Activated CD4-positive, alpha-beta T cell treated with anti-CD3 and anti-CD28 coated beads, Interleukin-2, amount 50 U/mL, for 48 hours (primary cell): Measurements from ENCODE around the gene PTPRN2.

Experiments
- DNase-seq, 2 experiments: peaks; one replicate each; pipeline ENCODE4 v3.0.0-alpha.2; 2020

Gene PTPRN2

DNA sequence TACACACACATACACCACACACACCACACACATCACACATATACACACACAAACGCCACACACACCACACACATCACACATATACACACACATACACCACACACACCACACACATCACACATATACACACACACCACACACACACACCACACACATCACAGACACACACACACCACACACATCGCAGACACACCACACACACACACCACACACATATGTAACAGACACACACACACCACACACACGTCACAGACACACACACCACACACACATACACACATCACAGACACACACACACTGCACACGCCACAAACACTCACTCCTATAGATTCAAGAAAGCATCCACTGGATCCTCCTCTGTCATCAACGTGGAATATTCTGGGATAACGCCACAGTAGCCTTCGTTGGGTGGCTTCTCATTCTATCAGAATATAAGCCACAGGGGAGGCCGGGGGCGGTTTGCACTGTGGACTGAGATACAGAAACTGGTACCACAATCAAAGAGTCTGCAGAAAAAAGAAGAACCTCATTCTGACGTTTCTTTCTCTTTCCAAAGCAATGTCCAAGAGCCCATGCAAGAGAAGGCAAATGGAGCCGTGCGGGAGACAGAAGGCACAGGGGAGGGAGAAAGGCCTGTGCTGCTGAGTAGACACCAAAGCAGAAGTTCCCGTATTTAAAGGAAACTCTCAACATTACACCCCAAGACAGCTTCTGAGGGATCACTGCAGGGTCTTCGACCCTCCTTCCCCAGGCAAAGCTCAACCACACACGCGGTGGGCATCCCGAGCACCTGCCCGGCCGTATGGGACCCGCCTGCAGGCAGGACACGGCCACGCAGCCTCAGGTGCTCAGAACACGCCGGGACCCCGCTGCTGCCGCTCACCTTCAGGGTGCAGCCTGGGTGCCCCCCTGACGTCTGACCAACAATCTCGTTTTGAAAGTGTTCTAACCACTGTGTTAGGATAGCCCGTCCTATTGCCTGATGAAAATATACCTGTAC is 929.6 kb downstream of the PTPRN2 start:
- no peak for DNase-seq

DNA sequence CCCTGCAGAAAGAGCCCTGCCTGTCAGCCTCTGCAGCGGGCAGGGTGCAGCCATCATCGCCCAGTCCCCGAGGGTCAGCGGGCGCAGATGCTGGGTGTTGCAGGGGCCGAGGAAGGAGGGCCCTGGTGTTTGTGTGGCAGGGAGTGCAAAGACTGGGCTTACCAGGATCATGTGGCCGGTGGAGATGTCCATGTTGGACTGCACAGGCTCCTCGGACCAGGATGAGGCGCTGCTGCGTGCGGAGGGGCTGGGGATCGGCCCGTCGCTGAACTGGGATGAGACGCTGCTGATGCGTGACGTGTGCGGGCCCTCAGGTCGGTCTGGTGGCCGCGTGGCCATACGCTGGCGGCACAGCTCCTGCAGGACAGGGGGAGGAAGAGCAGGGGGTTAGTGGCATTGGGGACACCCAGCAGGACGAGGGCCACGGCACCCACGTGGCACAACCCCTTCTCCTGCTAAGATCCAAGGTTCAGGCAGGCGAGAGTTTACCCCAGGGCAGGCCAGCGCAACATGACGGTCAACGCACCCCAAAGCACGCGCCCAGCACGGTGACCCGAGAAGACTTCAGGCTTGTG is 931.3 kb downstream of the PTPRN2 start:
- DNase-seq = no peak

DNA sequence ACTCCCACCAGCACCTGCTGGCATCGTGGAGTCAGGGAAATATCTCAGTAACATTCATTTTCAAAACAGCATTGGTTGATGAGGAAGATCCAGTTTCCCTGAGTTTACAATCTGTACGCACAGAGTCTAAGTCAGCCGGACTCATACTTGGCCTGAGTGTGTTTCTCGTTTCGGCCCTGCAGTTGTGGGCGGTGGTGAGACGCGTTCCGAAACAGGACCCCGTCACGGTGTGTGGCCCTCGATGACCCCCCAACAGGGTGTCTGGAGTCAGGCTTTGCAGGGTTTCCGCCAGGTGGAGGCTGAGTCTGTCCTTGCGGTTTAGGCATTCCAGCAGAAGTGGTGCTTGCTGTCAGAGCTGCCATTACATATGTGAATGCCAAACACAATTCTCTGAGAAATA is 933.3 kb downstream of the PTPRN2 start:
- DNase-seq = no peak

DNA sequence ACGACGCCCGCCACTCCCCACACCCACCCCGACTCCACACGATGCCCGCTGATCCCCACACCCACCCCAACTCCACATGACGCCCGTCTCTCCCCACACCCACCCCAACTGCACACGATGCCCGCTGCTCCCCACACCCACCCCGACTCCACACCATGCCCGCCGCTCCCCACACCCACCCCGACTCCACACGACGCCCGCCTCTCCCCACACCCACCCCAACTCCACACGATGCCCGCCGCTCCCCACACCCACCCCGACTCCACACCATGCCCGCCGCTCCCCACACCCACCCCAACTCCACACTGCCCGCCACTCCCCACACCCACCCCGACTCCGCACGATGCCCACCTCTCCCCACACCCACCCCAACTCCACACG is 933.8 kb downstream of the PTPRN2 start:
- no peak for DNase-seq

DNA sequence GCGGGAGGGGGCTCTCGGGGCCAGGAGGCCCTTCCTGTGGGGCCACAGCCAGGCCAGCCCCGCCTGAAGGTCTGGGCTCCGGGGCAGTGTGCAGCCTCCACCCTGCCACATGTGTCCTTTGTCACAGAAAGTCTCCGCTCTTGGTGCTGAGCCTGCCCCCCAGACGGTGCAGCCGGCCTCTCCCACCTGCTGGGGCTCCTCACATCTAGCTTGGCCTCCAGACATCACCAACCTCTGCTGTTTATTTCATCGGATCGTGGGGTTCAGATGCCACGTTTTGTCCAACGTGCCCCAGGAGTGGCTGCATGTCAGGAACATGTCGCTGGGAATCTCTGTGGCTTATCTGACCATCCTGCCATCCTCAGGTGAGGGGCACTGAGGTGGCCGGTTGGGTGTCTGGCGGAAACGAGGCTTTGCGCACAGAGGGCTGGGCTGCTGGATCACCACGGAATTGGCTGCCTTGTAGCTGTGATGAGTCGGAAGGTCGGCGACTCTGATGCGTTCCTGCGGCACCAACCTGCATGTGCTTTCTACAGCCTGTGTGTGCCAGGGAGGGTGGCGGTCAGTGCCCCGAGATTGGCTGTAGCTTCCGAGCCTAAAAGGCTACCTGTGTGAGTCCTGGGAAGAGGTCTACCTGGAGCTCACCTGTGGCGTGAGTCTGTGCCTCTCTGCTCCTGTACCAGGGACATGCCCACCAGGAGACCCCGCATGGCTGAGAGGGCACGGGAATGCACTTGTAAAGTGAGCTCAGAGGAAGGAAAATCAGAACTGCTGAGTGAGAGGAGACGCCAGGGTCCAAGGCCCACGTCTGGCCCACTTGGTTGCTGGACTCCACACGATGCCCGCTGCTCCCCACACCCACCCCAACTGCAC is 934.4 kb downstream of the PTPRN2 start:
- DNase-seq = no peak

DNA sequence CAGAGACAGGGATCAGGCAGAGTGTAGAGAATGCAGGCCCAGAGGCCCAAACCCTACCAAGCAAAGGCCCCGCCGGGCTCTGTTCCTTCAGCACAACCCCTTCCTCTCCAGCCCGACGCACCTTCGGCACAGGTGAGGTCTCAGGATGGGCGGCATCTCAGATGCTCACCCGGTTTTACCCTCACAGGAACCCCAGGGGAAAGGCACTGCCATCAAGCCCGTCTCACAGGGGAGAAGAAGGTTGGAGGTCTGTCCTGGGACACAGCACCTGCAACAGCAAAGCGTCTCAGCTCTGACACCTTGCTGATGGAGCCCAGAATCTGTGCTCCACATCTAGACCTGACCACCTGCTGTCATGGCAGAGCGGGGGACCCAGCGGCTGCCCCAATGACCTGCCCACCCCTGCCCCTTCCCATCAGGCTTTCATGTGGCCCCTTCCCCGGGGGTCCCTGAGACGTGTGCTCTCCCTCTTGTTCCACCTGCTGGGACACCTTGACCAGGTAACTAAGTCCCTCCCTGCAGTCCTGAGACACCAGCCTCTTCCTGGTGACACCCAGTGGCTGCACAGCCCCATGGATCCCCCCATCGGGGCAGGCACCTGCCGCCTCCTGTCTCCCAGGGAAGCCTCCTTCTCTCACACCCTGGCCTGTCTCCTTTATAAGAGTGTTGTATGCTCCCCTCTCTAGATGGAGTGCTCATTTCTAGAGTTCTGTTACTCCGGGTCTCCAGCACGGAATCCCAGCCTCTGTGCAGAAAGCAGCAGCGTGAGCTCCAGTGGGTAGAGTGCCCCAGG is 935.3 kb downstream of the PTPRN2 start:
- no peak for DNase-seq

DNA sequence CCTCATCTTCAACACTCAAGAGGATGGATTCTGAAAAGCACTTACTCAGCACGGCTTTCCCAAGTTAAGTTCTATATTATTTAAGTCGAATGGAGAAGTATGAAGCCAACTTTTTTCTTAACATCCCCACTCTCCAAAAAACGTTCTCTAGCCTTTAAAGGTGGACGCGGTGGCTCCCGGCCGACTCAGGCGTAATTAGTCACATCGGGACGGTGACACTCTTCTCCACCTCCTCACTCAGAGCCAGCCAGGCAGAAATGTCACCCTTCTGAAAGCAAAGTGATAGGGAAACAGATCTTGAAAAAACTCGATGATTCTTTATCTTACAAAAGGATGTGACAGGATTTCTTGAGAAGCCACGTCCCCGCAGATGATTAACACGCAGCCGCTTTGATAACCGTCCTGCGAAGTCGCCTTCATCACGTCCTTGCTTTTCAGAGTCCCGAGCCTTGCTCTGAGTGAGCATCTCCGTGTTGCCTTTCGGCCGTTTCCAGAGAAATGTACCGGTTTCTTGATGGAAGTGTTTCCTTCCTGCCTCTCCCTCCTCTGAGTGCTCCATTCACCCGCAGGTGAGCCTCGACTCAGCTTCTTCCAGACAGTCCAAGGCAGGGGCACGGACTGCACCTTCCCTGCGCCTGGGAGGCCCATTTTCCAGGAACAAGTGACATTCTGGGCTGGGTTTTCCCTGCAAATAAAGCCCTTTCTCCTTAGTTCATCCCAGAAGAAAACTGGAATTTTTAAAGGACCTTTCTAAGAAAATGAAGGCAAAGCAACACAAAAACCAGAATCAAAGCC is 936.1 kb downstream of the PTPRN2 start:
- DNase-seq = no peak

DNA sequence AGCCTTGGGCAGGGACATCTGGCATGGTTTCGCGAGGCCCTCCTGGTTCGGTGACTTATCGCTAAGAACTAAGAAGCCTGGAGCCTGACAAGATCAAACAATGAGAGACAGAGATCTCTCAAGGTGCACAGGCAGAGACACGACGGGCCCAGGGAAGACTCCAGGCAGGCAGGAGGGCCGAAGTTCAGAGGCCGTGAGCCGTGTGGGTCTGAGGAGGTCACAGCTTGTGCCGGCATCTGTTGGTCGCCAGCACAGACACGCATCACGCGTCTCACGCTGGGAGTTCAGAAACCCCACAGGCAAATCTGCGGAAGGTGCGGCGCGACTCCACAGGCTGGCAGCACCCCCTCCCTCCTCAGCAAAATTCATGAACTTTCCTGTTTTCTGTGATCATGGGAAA is 936.8 kb downstream of the PTPRN2 start:
- no peak for DNase-seq

DNA sequence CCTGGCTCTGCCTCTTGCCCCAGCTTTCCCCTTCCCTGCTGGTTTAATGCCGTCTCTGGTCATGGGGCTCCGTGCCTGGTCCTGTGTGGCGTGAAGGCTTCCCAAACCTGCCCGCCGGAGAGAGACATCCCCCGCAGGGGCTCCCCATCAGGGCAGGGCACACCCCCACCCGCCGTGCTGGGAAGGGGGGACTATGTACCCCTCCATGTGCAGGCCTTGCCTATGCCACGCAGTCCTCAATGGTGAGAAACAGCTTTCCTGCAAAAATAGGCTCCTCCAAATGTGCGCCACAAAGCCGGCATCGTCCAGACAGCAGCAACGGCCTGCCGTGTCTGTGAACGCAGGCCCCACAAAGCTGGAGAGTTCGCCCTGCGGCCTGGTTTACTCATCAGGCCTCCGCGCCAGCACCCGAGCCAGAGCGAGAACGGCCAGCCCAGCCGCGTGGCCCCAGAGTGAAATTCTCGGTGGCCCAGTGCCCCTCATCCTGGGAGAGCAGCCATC is 937.4 kb downstream of the PTPRN2 start:
- no peak for DNase-seq

DNA sequence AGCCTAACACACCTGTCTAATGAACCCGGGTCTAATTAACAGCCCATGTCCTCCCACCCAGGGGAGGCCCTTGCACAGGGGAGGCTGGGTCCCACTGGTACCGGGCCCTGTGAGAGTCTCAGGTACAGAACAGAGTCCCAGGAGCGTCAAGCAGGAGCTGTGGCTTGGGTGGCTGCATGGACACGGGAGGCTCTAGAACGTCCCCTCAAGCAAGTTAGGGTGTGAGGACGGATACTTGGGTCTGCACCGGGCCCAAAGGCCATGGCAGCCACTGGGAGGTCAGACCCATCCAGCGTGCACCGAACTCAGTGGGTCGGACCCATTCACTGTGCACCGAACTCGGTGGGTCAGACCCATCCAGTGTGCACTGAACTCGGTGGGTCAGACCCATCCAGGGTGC is 941.1 kb downstream of the PTPRN2 start:
- DNase-seq = no peak

DNA sequence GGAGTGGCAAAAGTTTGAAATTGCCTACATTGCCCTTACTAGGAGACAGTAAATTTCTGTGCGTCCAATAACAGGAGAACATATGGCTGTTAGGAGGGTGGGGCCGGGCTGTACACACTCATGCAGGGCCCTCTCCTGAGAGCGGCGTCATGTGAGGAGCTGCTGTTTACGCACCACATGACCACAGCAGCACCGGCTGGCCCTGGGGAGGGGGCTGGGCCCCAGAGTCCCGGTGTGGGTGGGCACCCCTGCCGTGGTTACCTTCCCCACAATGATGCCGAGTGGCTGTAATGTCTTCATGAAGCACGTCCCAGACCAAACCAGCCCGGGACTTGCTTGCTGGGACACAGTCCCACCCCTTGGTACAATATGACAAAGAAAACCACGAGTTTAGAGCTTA is 942.1 kb downstream of the PTPRN2 start:
- no peak for DNase-seq

DNA sequence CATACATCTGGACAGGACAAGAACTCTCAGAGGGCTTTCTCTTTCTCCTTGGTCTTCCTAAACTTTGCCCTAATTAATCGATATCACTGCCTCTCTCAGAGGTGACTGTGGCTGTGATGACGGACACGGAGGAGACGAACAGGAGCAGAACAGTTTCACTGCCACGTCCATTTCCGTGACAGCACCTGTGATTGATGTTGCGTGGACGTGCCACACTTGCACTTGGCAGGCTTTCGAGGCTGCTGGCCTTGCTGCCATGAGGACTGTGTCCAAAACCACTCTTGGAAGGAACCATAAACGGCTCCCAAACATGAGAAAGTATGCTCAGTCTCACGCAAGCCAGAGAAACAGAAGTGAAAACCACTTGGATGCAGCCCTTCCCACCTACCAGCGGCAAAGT is 942.7 kb downstream of the PTPRN2 start:
- DNase-seq = no peak

DNA sequence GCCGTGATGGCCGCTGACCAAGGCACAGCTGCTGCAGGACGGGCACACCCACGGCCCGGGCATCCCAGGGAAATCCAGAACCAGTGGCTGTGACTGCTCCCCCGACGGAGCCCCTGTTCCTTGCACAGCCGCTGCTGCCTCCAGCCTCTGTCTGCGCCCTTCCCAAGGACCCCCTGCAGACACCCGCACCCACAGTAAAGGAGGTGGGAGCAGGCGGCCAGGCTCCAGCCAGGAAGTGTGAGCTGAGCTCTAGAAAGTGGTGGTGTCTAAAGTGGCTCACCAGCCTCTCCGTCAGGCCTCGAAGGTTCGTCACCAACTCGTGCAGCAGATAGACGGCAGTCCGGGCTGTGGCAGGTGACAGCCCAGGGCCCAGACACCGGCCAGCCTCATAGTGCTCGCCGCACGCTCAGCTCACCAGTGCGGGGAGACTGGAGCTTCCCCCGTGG is 944.1 kb downstream of the PTPRN2 start:
- no peak for DNase-seq

DNA sequence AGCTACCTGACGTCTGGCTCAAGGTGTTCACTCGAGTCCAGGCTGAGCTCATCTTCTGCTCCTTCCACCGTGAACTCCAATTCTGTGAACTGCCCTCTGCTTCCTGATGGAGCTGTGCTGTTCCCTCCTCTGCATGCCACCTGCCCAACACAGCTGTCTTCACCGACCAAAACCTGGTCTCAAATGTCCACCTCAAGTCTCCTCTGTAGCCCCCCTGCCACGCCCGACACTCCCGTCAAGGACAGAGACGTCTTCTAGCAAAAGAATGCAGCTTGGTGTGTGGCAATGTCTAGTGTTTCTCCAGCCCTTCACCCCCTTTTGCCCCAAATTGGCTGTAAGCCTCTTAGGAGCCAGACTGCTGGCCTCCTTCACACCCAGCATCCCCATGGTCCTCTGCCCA is 945.8 kb downstream of the PTPRN2 start:
- DNase-seq = no peak

DNA sequence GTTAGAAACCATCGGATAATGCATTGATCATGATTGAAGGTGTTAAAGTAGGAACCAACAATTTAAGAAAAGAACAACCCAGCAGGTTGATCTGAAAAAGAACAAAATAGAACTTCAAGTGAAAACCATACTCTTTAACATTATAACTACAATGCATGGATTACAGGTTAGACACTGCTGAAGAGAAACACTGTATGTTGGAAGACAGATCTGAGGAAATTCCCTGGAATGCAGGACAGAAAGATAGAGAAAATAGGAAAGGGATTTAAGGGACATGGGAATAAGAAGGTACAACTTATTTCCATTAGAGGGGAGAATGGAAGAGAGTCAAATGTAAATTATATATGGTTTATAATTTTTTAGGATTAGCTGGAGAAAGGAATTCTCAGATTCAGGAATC is 947.5 kb downstream of the PTPRN2 start:
- DNase-seq = no peak

DNA sequence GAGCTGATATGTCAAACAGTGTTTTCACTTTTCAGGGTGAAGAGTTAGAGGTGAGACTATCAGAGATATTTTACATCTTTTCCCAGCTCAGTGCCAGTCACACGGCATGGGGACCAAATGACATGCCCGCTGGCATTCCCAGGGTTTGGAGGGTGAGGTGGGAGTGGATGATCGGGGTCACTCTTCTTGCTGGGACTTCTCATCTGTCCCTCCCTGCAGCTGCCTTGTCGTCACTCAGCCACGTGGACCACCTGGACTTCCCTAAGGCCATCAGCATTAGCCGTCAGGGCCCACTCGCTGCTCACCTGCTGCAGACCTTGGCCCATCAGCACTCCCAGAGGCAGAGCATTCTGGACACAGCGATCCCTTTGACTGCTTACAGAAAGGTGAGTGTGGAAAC is 949.1 kb downstream of the PTPRN2 start:
- DNase-seq = no peak

DNA sequence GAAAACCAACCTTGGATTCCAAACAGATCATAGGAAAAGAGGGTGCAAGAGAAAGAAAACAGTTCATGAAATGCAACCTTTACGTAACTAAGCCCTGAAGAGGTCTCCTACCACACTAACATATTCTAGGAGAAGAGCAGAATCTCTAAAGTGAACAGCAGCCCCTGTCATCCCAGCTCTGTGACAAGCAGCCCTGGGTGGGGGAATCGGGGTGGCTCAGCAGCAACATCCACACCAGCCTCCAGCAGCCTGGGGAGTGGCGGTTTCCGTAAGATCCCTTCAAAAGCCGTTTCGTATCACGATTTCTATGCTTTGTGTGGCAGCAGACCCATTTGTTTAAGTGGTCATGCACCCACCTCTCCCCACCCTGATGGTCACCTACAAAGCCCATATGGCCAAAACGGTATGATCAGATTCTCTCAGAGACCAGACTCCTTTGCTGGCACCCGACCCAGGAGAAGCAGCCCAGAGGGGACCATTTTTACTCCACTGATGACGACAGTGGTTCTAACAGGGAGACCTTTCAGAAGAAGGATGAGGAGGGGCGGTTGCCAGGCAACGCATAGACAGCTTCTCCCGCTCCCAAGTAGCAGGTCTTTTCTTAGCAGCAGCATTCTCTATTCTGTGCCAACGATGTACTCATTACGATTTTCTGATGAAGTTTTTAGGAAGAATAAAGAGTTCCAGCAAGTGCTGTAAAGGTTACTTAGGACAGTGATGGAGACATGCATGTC is 950.2 kb downstream of the PTPRN2 start:
- no peak for DNase-seq

DNA sequence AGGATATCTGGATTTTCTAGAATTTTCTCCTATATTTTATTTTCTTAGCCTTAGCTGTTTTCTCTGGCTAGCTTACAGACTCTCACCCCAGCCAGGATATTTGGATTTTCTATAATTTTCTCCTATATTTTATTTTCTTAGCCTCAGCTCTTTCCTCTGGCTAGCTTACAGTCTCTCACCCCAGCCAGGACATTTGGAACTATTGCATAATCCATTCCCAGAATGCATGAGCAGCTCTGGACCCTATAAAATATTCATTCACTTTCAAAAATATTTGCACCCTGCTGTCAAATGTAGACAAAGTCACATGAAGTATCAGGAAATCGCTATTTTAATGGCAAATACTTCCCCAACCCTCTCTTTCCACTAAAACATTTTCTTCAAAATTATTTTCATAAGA is 952.0 kb downstream of the PTPRN2 start:
- no peak for DNase-seq

DNA sequence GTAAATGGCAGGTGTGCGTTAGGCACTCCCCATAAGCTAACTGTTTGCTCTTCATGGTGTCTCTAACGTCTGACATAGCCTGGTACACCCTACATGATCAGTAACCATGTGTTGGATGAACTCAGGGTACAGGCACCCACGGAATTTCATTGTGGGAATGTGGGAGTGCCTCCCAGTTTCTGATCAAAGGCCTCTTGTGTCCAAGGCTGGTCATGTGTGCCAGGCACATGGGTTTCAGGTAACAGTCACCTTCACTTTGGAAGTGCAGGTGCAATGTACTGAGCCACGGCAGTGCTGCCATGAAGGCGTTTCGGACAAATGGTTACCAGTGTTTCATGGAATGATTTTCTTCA is 952.5 kb downstream of the PTPRN2 start:
- DNase-seq = no peak

DNA sequence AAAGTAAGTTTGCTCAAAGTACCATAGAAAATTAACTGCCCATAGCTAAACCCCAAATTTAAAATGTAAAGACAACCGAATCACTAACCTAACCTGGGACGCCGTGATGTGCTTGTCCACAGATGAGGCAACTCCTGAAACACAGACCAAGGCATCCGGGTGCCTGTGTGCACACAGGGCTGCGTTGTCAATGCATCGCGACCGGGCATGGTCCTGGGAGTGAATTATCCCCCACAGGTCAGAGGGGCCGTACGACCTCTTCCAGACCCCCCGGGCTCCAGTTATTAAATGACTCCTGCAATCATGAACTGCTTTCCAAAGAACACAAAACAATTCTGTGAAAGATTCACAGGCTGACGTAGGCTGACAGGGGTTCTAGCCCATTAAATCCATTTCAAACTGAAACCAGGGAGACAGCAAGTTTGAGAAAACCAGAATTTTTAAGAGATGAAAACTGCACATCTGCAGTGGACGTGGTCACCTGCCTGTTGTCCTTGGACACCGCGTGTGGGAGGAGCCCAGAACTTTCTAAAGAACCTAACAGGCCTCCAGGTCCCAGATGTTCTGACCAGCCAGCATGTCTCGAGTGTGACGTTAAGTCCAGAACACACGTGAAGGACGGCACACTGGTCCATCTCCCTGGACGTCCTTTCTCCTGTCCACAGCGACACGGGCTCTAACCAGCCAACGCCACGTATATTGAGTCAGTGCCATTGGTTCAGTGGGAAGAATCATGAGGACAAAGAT is 953.0 kb downstream of the PTPRN2 start:
- no peak for DNase-seq
